GM10266 (cell line): ENCODE data around the gene ACHE.

Experiments used
- DNase-seq: peaks from one replicate; pipeline ENCODE4 v3.0.0; 2012; ENCODE audit errors: extremely low spot score
- CTCF ChIP-seq: IDR thresholded peaks from 2 replicates; pipeline ENCODE4 v1.5.1; 2012; ENCODE audit warnings: mild to moderate bottlenecking, low read depth; ENCODE audit not compliant: control insufficient read depth, insufficient read depth; ENCODE audit errors: missing control alignments

Gene ACHE

DNA sequence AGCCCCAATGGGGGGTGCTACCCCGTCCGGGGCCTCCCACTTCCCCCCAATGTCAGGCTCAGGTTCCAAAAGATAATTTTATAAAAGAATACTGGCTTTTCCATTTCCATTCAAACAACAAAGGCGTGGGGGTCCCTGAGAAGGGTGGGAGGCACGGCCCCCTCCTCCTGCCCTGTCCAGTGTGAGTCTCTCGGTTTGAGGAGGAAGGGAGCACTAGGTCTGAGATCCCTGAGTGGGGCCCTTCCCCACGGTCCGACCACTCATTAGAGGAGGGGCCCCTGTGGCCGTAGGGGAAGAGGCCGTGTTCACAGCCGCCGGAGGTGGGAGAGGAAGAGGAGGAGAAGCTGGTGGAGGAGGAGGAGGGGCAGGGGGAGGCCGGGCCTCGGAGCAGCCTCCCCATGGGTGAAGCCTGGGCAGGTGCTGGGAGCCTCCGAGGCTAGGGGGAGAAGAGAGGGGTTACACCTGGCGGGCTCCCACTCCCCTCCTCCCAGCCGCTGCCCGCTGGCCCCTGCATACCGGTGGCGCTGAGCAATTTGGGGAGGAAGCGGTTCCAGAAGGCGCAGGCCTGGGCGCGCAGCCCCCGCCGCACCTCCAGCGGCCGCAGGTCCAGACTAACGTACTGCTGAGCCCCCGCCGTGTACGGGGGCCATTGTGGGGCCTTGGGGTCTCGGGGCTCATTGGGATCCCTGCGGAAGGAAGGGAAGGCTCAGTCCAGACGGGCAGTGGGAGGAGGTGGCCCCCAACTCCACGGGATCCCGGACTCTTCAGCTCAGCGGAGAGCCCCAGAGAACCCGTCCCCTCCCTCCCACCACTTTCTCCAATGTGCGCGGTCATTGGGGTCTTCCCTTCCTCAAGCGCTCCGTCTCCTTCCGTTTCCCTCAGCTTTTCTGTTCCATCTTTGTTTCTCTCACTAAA is 4.8 kb downstream of the ACHE start:
- TF ChIP-seq CTCF = no peak
- DNase-seq = no peak

- DNase-seq = no peak
- TF ChIP-seq CTCF = no peak
Measured at GRCh38 chr7:100888988-100889750, 6.5 kb downstream of the ACHE start, which contains the start of gene UFSP1. UFSP1 (minus strand) TSS chr7:100889715; CDS start chr7:100889271, 444 bp downstream.

DNA sequence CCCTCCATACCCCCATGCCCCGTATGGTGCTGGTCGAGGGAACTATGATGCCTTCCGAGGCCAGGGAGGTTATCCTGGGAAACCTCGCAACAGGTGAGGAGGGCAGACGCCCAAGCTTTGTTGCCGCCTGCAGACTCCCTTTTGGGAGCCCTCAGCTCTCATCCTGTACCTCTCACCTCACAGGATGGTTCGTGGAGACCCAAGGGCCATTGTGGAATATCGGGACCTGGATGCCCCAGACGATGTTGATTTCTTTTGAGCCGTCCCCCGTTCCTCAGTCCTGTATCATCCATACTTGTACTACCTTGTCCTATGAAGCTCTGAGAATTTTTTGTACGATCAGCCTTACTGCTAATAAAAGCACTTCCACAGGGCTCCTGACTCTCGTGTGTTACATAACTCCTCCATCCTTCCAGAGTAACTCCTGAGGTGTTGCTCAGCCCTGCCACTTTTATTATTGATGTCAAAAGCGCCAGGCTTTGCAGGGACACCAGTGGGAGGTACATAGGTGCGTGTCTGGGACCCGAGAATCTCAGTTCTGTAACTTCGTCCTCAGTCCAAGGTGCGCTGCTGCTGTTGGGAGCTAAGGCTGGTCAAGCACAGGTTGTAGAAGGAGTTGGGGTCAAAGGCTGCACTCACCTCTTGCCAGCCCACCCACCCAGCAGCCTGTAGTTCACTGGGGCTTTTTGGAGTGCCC is 7.2 kb downstream of the ACHE start:
- no peak for TF ChIP-seq CTCF
- DNase-seq = no peak

GRCh38 chr7:100887516-100888290 is 8.0 kb downstream of the ACHE start:
- no peak for TF ChIP-seq CTCF
- peak; percentile 83 for DNase-seq

DNA sequence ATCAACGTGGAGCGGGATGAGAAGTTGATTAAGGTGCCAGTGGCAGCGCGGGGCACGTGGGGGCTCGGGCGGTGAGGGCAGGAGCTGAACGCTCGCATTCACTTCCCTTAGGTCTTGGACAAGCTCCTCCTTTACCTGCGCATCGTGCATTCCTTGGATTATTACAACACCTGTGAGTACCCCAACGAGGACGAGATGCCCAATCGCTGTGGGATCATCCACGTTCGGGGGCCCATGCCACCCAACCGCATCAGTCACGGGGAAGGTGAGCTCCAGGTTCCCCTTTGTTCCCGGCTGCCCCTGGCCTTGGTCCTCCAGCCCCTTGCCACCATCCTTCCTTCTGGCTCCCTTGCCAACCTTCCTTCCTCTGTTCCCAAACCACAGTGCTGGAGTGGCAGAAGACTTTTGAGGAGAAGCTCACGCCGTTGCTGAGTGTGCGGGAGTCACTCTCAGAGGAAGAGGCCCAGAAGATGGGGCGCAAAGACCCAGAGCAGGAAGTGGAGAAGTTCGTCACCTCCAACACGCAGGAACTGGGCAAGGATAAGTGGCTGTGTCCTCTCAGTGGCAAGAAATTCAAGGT is 8.7 kb downstream of the ACHE start:
- no peak for DNase-seq
- TF ChIP-seq CTCF = no peak

DNA sequence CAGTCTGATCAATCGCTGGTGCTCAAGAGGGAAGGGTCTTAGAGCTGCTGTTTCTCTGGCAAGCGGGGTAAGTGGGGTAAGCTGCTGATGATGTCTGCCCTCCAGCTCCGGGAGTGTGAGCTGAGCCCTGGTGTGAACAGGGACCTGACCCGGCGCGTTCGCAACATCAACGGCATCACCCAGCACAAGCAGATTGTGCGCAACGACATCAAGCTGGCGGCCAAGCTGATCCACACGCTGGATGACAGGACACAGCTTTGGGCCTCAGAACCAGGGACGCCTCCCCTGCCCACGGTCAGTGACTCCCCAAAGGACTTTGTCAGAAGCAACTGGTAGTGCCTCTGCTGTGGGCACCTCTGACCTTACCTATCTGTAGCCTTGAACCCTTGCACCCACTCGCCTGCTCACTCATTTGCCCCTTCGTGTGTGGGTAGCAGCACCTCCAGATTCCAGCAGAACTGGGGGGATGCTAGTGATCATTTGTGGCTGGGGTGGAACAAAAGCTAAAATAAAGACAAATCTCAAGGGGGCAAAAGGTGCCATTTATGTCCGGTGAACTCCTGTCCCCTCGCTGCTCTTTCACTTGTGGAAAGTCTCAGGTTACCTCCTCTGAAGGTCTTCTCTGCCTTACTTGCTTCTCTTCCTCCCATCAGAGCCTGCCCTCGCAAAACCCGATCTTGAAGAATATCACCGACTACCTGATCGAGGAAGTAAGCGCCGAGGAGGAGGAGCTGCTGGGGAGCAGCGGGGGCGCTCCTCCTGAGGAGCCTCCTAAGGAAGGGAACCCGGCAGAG is 9.3 kb downstream of the ACHE start:
- TF ChIP-seq CTCF = no peak
- no peak for DNase-seq
